GM19438 (cell line): ENCODE measurements around the gene TMEM164.

Experiments used
- ATAC-seq: cut with Tn5 transposase; IDR thresholded peaks from one replicate; pipeline ENCODE4 v1.9.1; 2021; ENCODE audit warnings: low read depth; ENCODE audit not compliant: unreplicated experiment

TMEM164 gene

GRCh38 chrX:110183314-110183713, 180.4 kb downstream of the TMEM164 start:
- no peak for ATAC-seq

GRCh38 chrX:110188701-110189558, 186.0 kb downstream of the TMEM164 start:
- ATAC-seq, result no peak

GRCh38 chrX:110192516-110192915, 189.6 kb downstream of the TMEM164 start:
- ATAC-seq, result no peak

- ATAC-seq, result no peak
These were observed 192.1 kb downstream of the TMEM164 start for GRCh38 chrX:110194977-110195376.

- ATAC-seq, result no peak
These were observed 198.9 kb downstream of the TMEM164 start for GRCh38 chrX:110201799-110202198.

GRCh38 chrX:110204986-110205385, 202.1 kb downstream of the TMEM164 start:
- no peak for ATAC-seq

- ATAC-seq, result no peak
These were observed 205.2 kb downstream of the TMEM164 start for GRCh38 chrX:110208092-110208491.

- ATAC-seq, result no peak
These were observed 207.7 kb downstream of the TMEM164 start for GRCh38 chrX:110210417-110211139.

GRCh38 chrX:110211340-110211739, 208.4 kb downstream of the TMEM164 start:
- no peak for ATAC-seq

GRCh38 chrX:110212299-110212698, 209.4 kb downstream of the TMEM164 start:
- ATAC-seq, result no peak

GRCh38 chrX:110213183-110213582, 210.3 kb downstream of the TMEM164 start:
- no peak for ATAC-seq

GRCh38 chrX:110214684-110215083, 211.8 kb downstream of the TMEM164 start:
- no peak for ATAC-seq

- ATAC-seq, result no peak
These were observed 212.5 kb downstream of the TMEM164 start for GRCh38 chrX:110215411-110215810.

GRCh38 chrX:110216027-110216426, 213.1 kb downstream of the TMEM164 start:
- no peak for ATAC-seq

GRCh38 chrX:110218591-110218990, 215.7 kb downstream of the TMEM164 start:
- ATAC-seq, result no peak

GRCh38 chrX:110219920-110220319, 217.0 kb downstream of the TMEM164 start:
- no peak for ATAC-seq

- no peak for ATAC-seq
These were observed 219.8 kb downstream of the TMEM164 start for GRCh38 chrX:110222497-110223257.

GRCh38 chrX:110224926-110225617, 222.2 kb downstream of the TMEM164 start:
- ATAC-seq, result no peak

GRCh38 chrX:110226931-110227330, 224.0 kb downstream of the TMEM164 start:
- ATAC-seq, result no peak
